ENCODE results near the gene ZNF736. TPM values are rescaled to one million over a fixed set of nuclear protein-coding genes. Genes with fewer than 3 reads are reported as not detected.
A peak's percentile ranks its signal among the peaks of the same experiment; 100 is the strongest.
"Not testable (repeated sequence)": the region's sequence is repeated elsewhere in the genome, so short reads cannot be mapped to it uniquely, and the experiment has no call there.

Gene ZNF736
- 8.7 and 11.2 TPM in 2 replicates for total RNA-seq

- peak; percentile 88 for DNase-seq
Observed at GRCh38 chr7:64313740-64314491, at the start of gene ZNF736. TSS of gene ZNF736 (plus strand) at chr7:64313961. CDS start at chr7:64314151, 190 bp downstream.

GRCh38 chr7:64266341-64266919 lies 47.3 kb upstream of the ZNF736 start:
- no peak for DNase-seq

- DNase-seq: no peak
Observed at GRCh38 chr7:64277630-64278029, 36.1 kb upstream of the ZNF736 start.

- no peak for DNase-seq
Observed at GRCh38 chr7:64294701-64295420, 18.9 kb upstream of the ZNF736 start.

GRCh38 chr7:64297418-64297817 lies 16.3 kb upstream of the ZNF736 start:
- DNase-seq: not testable (repeated sequence)

- DNase-seq: no peak
Observed at GRCh38 chr7:64300641-64301405, 12.9 kb upstream of the ZNF736 start.

- peak; percentile 48 for DNase-seq
Observed at GRCh38 chr7:64307254-64308015, 6.3 kb upstream of the ZNF736 start.

GRCh38 chr7:64308016-64308270 lies 5.8 kb upstream of the ZNF736 start:
- no peak for DNase-seq

GRCh38 chr7:64310426-64310825 lies 3.3 kb upstream of the ZNF736 start:
- DNase-seq: no peak

- no peak for DNase-seq
Observed at GRCh38 chr7:64312826-64313225, 935 bp upstream of the ZNF736 start.

GRCh38 chr7:64314566-64314965 lies 805 bp downstream of the ZNF736 start:
- DNase-seq: no peak

GRCh38 chr7:64316031-64316742 lies 2.4 kb downstream of the ZNF736 start:
- DNase-seq: not testable (repeated sequence)

GRCh38 chr7:64320547-64321513 lies 7.1 kb downstream of the ZNF736 start:
- DNase-seq: no peak

GRCh38 chr7:64324166-64324565 lies 10.4 kb downstream of the ZNF736 start:
- DNase-seq: not testable (repeated sequence)

- not testable (repeated sequence) for DNase-seq
Observed at GRCh38 chr7:64348713-64349210, 35.0 kb downstream of the ZNF736 start.

- no peak for DNase-seq
Observed at GRCh38 chr7:64359543-64359942, 45.8 kb downstream of the ZNF736 start.

GRCh38 chr7:64371116-64371515 lies 57.4 kb downstream of the ZNF736 start:
- no peak for DNase-seq

- no peak for DNase-seq
Observed at GRCh38 chr7:64373017-64373416, 59.3 kb downstream of the ZNF736 start.

GRCh38 chr7:64400401-64400800 lies 86.6 kb downstream of the ZNF736 start:
- no peak for DNase-seq
